Astrocyte (in vitro differentiated cells and primary cell): Measurements from ENCODE around the gene TP53AIP1.

ENCODE experiments used
- CTCF ChIP-seq: IDR thresholded peaks from 2 replicates; pipeline ENCODE4 v1.5.1; 2011; ENCODE audit warnings: low read depth, mild to moderate bottlenecking, inconsistent platforms, low read length, moderate library complexity; ENCODE audit not compliant: insufficient read depth
- EZH2 ChIP-seq: IDR thresholded peaks from 2 replicates; pipeline ENCODE4 v1.6.1; 2012; ENCODE audit warnings: mild to moderate bottlenecking, low read length, inconsistent platforms; ENCODE audit not compliant: insufficient read depth

- TF ChIP-seq CTCF (no peak), EZH2 (no peak)
Measured at GRCh38 chr11:128963744-128964325, 21.2 kb upstream of the TP53AIP1 start.
